ENCODE results near the gene CCDC136. TPM values are rescaled to one million over a fixed set of nuclear protein-coding genes. Genes with fewer than 3 reads are reported as not detected.

The CCDC136 gene
- total RNA-seq, 2 donors from 2014 or later = 46.0 to 51.2 TPM

GRCh38 chr7:128829391-128830166 lies 37.8 kb downstream of the CCDC136 start:
- Histone ChIP-seq H3K9me3 (ENCODE audit: control insufficient read depth, low read length) (no peaks in the 10 kb centered on the region), H3K4me1 (ENCODE audit: control insufficient read depth, insufficient read depth, low read length) (peaks cover 7% of the 10 kb centered on the region), H3K27me3 (ENCODE audit: control insufficient read depth, insufficient read depth, low read length, poor library complexity, severe bottlenecking) (peaks cover 11% of the 10 kb centered on the region), H3K9ac (ENCODE audit: extremely low read depth, low read length, poor library complexity, severe bottlenecking) (no peak overlapping the region), H3K4me3 (ENCODE audit: low read length) (no peak overlapping the region), H3K27ac (ENCODE audit: low read depth, low read length) (no peak overlapping the region), H3K36me3 (ENCODE audit: control insufficient read depth, insufficient read depth, low read length) (no peaks in the 10 kb centered on the region)
- peak; percentile 71 for DNase-seq
- H3K4me1 Mint-ChIP-seq = peaks cover 25% of the 10 kb centered on the region
- no peaks in the 10 kb centered on the region for H3K9me3 Mint-ChIP-seq
- no peak overlapping the region for H3K27ac Mint-ChIP-seq
- H3K27me3 Mint-ChIP-seq (ENCODE audit: insufficient read depth) = peaks cover 41% of the 10 kb centered on the region
- H3K36me3 Mint-ChIP-seq (ENCODE audit: low read depth) = no peaks in the 10 kb centered on the region
- no peak for TF ChIP-seq CTCF (conservative IDR thresholded peaks at IDR 0.05)
- peak overlapping the region; percentile 63 for H3K4me3 Mint-ChIP-seq
- WGBS, 2 experiments (ENCODE audit: insufficient coverage in 1 of 2, insufficient read length in 1 of 2) = 44 to 68% methylated on average over 6 to 13 of the region's 13 CpGs

- peaks cover 7% of the 10 kb centered on the region for H3K4me1 ChIP-seq (ENCODE audit: control insufficient read depth, insufficient read depth, low read length)
- H3K27ac Mint-ChIP-seq = no peak within 1 kb of the TSS
These were observed 38.7 kb downstream of the CCDC136 start, which contains the start of gene FLNC for GRCh38 chr7:128830231-128831177. FLNC (plus strand) TSS chr7:128830406; CDS start chr7:128830638, 232 bp downstream.

More at GRCh38 chr7:128830231-128831177, 38.7 kb downstream of the CCDC136 start, which contains the start of gene FLNC:
- 1 to 2% methylated on average over 67 to 108 of the region's 109 CpGs for WGBS, 2 experiments (ENCODE audit: insufficient coverage in 1 of 2, insufficient read length in 1 of 2)
- Histone ChIP-seq H3K4me3 (ENCODE audit: low read length) (peak within 1 kb of the TSS; percentile 80), H3K9ac (ENCODE audit: extremely low read depth, low read length, poor library complexity, severe bottlenecking) (peak within 1 kb of the TSS; percentile 47), H3K27me3 (ENCODE audit: control insufficient read depth, insufficient read depth, low read length, poor library complexity, severe bottlenecking) (peaks cover 11% of the 10 kb centered on the region), H3K36me3 (ENCODE audit: control insufficient read depth, insufficient read depth, low read length) (peaks cover under 1% of the 10 kb centered on the region), H3K27ac (ENCODE audit: low read depth, low read length) (peak within 1 kb of the TSS; percentile 99), H3K9me3 (ENCODE audit: control insufficient read depth, low read length) (no peaks in the 10 kb centered on the region)
- H3K36me3 Mint-ChIP-seq (ENCODE audit: low read depth) = no peaks in the 10 kb centered on the region
- peaks cover 39% of the 10 kb centered on the region for H3K27me3 Mint-ChIP-seq (ENCODE audit: insufficient read depth)
- H3K9me3 Mint-ChIP-seq = no peaks in the 10 kb centered on the region
- no peak for TF ChIP-seq CTCF (conservative IDR thresholded peaks at IDR 0.05)
- H3K4me1 Mint-ChIP-seq = peaks cover 25% of the 10 kb centered on the region
- peak within 1 kb of the TSS; percentile 63 for H3K4me3 Mint-ChIP-seq
- peak; percentile 72 for DNase-seq

All from endodermal cell (in vitro differentiated cells).